Non-pigmented ciliary epithelial cell (primary cell): ENCODE measurements around the gene RCCD1.

Source experiments
- DNase-seq: peaks from one replicate; pipeline ENCODE4 v3.0.0-alpha.2; 2010; ENCODE audit warnings: low read depth

The RCCD1 gene

GRCh38 chr15:90968434-90968833, 13.8 kb downstream of the RCCD1 start:
- no peak for DNase-seq

- DNase-seq: no peak
These were observed 15.6 kb downstream of the RCCD1 start for GRCh38 chr15:90970274-90970673.

- no peak for DNase-seq
These were observed 17.4 kb downstream of the RCCD1 start for GRCh38 chr15:90972133-90972532.

GRCh38 chr15:90974216-90974615, 19.5 kb downstream of the RCCD1 start:
- DNase-seq: no peak

- DNase-seq: no peak
These were observed 24.9 kb downstream of the RCCD1 start for GRCh38 chr15:90979582-90979981.

- no peak for DNase-seq
These were observed 27.0 kb downstream of the RCCD1 start for GRCh38 chr15:90981681-90982080.

GRCh38 chr15:90982135-90982534, 27.5 kb downstream of the RCCD1 start:
- DNase-seq: peak; percentile 11

- DNase-seq: no peak
These were observed 32.3 kb downstream of the RCCD1 start for GRCh38 chr15:90986790-90987507.

GRCh38 chr15:90987561-90988141, 33.0 kb downstream of the RCCD1 start:
- DNase-seq: no peak

- no peak for DNase-seq
These were observed 33.6 kb downstream of the RCCD1 start for GRCh38 chr15:90988296-90988695.

GRCh38 chr15:90989040-90989768, 34.5 kb downstream of the RCCD1 start:
- no peak for DNase-seq

GRCh38 chr15:90990446-90990845, 35.8 kb downstream of the RCCD1 start:
- no peak for DNase-seq

GRCh38 chr15:90991587-90992285, 37.1 kb downstream of the RCCD1 start:
- DNase-seq: no peak

GRCh38 chr15:90994059-90994416, 39.4 kb downstream of the RCCD1 start:
- DNase-seq: no peak

GRCh38 chr15:90994417-90995311, 40.0 kb downstream of the RCCD1 start, which contains the start of gene PRC1:
Gene PRC1, minus strand, starts transcription at chr15:90994535. Its CDS starts 118 bp downstream, at chr15:90994417.
- DNase-seq: peak; percentile 76

GRCh38 chr15:90998737-90999136, 44.1 kb downstream of the RCCD1 start:
- no peak for DNase-seq

GRCh38 chr15:91001209-91001608, 46.5 kb downstream of the RCCD1 start:
- no peak for DNase-seq

- no peak for DNase-seq
These were observed 52.6 kb downstream of the RCCD1 start for GRCh38 chr15:91007266-91007665.
